ENCODE results near the gene TBC1D5.

Gene TBC1D5

DNA sequence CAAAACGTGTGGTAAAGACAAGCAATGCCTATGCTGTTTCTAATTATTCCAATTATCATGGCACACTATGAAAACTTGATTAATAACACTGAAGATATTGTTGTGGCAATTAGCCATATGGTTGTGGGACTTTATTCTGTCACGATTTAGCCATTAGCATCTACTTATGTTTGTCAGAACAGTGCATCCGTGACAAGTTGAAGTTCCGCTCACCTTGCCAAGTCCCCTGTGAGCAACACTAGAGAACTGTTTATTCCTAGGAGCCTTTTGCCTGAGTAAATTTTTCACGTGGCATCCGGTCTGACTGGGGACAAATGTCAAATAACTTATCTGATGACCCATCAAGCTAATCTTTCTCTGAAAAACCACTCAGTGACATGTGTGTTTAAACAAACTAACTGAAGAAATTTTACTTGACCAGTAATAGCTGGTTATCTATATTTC lies 403.3 kb downstream of the TBC1D5 start:
- Histone ChIP-seq H2AFZ (ENCODE audit: low read length) (no peak overlapping the region), H3K9me2 (replicated peaks; ENCODE audit: low read depth, low read length) (no peaks in the 10 kb centered on the region), H3K4me3 (ENCODE audit: low read length, poor library complexity, severe bottlenecking) (no peak overlapping the region), H3K27me3 (ENCODE audit: insufficient read depth, low read length, poor library complexity, severe bottlenecking) (no peaks in the 10 kb centered on the region), H3K4me1 (ENCODE audit: insufficient read depth, low read length, poor library complexity, severe bottlenecking) (peaks cover 15% of the 10 kb centered on the region), H3F3A (ENCODE audit: low read depth) (no peaks in the 10 kb centered on the region), H3K4me2 (ENCODE audit: low read depth, low read length, poor library complexity, severe bottlenecking) (no peak overlapping the region), H3K36me3 (ENCODE audit: insufficient read depth, low read length) (no peaks in the 10 kb centered on the region; the same call in 1 of the 2 replicates), H3K9ac (ENCODE audit: low read depth, low read length, poor library complexity, severe bottlenecking) (no peak overlapping the region), H3K79me2 (ENCODE audit: insufficient read depth, low read length) (no peaks in the 10 kb centered on the region), H3K9me3 (ENCODE audit: insufficient read depth, low read depth, low read length) (no peaks in the 10 kb centered on the region), H4K20me1 (ENCODE audit: insufficient read depth, low read length, poor library complexity, severe bottlenecking) (no peaks in the 10 kb centered on the region)
- TF ChIP-seq, protein P1, sequence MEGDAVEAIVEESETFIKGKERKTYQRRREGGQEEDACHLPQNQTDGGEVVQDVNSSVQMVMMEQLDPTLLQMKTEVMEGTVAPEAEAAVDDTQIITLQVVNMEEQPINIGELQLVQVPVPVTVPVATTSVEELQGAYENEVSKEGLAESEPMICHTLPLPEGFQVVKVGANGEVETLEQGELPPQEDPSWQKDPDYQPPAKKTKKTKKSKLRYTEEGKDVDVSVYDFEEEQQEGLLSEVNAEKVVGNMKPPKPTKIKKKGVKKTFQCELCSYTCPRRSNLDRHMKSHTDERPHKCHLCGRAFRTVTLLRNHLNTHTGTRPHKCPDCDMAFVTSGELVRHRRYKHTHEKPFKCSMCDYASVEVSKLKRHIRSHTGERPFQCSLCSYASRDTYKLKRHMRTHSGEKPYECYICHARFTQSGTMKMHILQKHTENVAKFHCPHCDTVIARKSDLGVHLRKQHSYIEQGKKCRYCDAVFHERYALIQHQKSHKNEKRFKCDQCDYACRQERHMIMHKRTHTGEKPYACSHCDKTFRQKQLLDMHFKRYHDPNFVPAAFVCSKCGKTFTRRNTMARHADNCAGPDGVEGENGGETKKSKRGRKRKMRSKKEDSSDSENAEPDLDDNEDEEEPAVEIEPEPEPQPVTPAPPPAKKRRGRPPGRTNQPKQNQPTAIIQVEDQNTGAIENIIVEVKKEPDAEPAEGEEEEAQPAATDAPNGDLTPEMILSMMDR (conservative IDR thresholded peaks at IDR 0.05; ENCODE audit: low read length) = no peak
- no peak for TF ChIP-seq EZH2phosphoT487 (IDR thresholded peaks at IDR 0.05; ENCODE audit: borderline replicate concordance)

DNA sequence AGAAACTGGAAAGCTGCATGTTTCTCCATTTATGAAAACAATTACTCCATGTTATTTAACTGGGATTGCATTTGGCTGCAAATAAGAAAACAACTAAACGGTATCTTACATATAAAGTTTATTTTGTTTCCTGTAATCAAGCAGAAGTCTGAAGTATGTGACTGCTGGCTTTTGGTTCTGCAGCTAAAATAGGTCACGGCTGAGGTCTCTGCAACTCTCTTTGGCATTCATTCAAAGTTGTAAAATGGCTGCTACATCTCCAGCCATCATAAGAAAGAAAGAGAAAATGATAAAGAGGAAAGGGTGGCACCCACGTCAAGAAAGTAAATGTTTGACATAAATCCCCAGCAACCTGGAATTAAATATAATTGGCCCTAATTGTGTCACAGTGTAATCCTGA lies 406.1 kb downstream of the TBC1D5 start:
- Histone ChIP-seq H3K9me2 (replicated peaks; ENCODE audit: low read depth, low read length) (no peaks in the 10 kb centered on the region), H3K36me3 (ENCODE audit: insufficient read depth, low read length) (no peaks in the 10 kb centered on the region; the same call in 1 of the 2 replicates), H3K4me2 (ENCODE audit: low read depth, low read length, poor library complexity, severe bottlenecking) (no peak overlapping the region), H3K27me3 (ENCODE audit: insufficient read depth, low read length, poor library complexity, severe bottlenecking) (no peaks in the 10 kb centered on the region), H2AFZ (ENCODE audit: low read length) (no peak overlapping the region), H3F3A (ENCODE audit: low read depth) (no peaks in the 10 kb centered on the region), H3K4me1 (ENCODE audit: insufficient read depth, low read length, poor library complexity, severe bottlenecking) (peaks cover 15% of the 10 kb centered on the region), H3K9me3 (ENCODE audit: insufficient read depth, low read depth, low read length) (no peaks in the 10 kb centered on the region), H3K79me2 (ENCODE audit: insufficient read depth, low read length) (no peaks in the 10 kb centered on the region), H3K9ac (ENCODE audit: low read depth, low read length, poor library complexity, severe bottlenecking) (no peak overlapping the region), H3K4me3 (ENCODE audit: low read length, poor library complexity, severe bottlenecking) (no peak overlapping the region), H4K20me1 (ENCODE audit: insufficient read depth, low read length, poor library complexity, severe bottlenecking) (no peaks in the 10 kb centered on the region)
- no peak for TF ChIP-seq EZH2phosphoT487 (IDR thresholded peaks at IDR 0.05; ENCODE audit: borderline replicate concordance)
- TF ChIP-seq, protein P1 (conservative IDR thresholded peaks at IDR 0.05; ENCODE audit: low read length) = no peak

DNA sequence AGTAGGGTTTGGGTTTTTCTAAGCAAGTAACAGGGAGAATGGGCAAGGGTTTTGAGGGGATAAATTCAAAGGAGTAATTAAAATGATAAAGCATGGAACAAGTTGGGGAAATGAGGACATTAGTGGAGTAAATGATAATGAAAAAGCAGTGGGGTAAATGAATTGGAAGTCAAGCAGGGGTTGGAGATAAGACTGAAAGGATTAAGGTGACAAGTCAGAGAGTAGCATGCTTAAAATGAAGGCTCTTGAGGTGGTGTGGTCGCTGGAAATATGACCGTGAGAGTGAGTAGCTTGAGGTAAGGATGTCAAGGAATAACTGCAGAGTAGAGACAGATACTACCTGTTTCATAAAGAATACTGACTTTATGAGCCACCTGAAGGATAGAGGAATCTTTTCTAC lies 408.5 kb downstream of the TBC1D5 start:
- TF ChIP-seq EZH2phosphoT487 (IDR thresholded peaks at IDR 0.05; ENCODE audit: borderline replicate concordance) = no peak
- no peaks in the 10 kb centered on the region for H3F3A ChIP-seq (ENCODE audit: low read depth)
- no peaks in the 10 kb centered on the region for H3K9me3 ChIP-seq (ENCODE audit: insufficient read depth, low read depth, low read length)
- peaks cover 15% of the 10 kb centered on the region for H3K4me1 ChIP-seq (ENCODE audit: insufficient read depth, low read length, poor library complexity, severe bottlenecking)
- H3K9ac ChIP-seq (ENCODE audit: low read depth, low read length, poor library complexity, severe bottlenecking) = no peak overlapping the region
- no peaks in the 10 kb centered on the region for H3K27me3 ChIP-seq (ENCODE audit: insufficient read depth, low read length, poor library complexity, severe bottlenecking)
- H3K4me3 ChIP-seq (ENCODE audit: low read length, poor library complexity, severe bottlenecking) = no peak overlapping the region
- no peaks in the 10 kb centered on the region for H4K20me1 ChIP-seq (ENCODE audit: insufficient read depth, low read length, poor library complexity, severe bottlenecking)
- no peak overlapping the region for H3K4me2 ChIP-seq (ENCODE audit: low read depth, low read length, poor library complexity, severe bottlenecking)
- no peak overlapping the region for H2AFZ ChIP-seq (ENCODE audit: low read length)
- no peaks in the 10 kb centered on the region for H3K79me2 ChIP-seq (ENCODE audit: insufficient read depth, low read length)
- H3K36me3 ChIP-seq (ENCODE audit: insufficient read depth, low read length) = no peaks in the 10 kb centered on the region
- H3K9me2 ChIP-seq (replicated peaks; ENCODE audit: low read depth, low read length) = no peaks in the 10 kb centered on the region

DNA sequence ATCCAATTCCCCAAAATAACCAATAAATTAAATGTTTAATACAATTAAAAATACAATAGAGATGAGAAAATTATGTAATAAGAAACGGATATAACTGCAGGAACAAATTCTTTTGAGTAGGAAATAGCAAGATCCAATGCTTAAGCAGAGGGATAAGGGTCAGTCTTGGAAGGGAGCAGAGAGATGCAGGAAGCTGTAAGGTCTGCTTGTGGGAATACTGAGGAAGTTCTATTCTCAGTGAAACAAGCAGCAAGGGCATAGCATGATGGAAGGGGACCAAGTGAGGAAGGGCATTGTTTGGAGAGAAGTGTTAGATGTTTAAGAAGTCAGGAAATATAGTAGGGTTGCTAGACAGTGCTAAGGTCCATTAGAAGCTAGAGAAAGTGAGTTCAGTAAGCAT lies 409.0 kb downstream of the TBC1D5 start:
- Histone ChIP-seq H3F3A (ENCODE audit: low read depth) (no peaks in the 10 kb centered on the region), H3K9me2 (replicated peaks; ENCODE audit: low read depth, low read length) (no peaks in the 10 kb centered on the region), H3K4me3 (ENCODE audit: low read length, poor library complexity, severe bottlenecking) (no peak overlapping the region), H3K27me3 (ENCODE audit: insufficient read depth, low read length, poor library complexity, severe bottlenecking) (no peaks in the 10 kb centered on the region), H3K4me1 (ENCODE audit: insufficient read depth, low read length, poor library complexity, severe bottlenecking) (peaks cover 15% of the 10 kb centered on the region), H3K9me3 (ENCODE audit: insufficient read depth, low read depth, low read length) (no peaks in the 10 kb centered on the region), H2AFZ (ENCODE audit: low read length) (no peak overlapping the region), H3K4me2 (ENCODE audit: low read depth, low read length, poor library complexity, severe bottlenecking) (no peak overlapping the region), H4K20me1 (ENCODE audit: insufficient read depth, low read length, poor library complexity, severe bottlenecking) (no peaks in the 10 kb centered on the region), H3K36me3 (ENCODE audit: insufficient read depth, low read length) (no peaks in the 10 kb centered on the region; the same call in 1 of the 2 replicates), H3K9ac (ENCODE audit: low read depth, low read length, poor library complexity, severe bottlenecking) (no peak overlapping the region), H3K79me2 (ENCODE audit: insufficient read depth, low read length) (no peaks in the 10 kb centered on the region)
- TF ChIP-seq, protein P1 (conservative IDR thresholded peaks at IDR 0.05; ENCODE audit: low read length) = no peak
- TF ChIP-seq EZH2phosphoT487 (IDR thresholded peaks at IDR 0.05; ENCODE audit: borderline replicate concordance) = no peak

Measured in Loucy (cell line).